Endothelial cell (in vitro differentiated cells): ENCODE data around the gene ATCAY. TPM values are rescaled to one million over a fixed set of nuclear protein-coding genes. Genes with fewer than 3 reads are reported as not detected.
"Not testable (repeated sequence)": the region's sequence is repeated elsewhere in the genome, so short reads cannot be mapped to it uniquely, and the experiment has no call there.

Experiments
- DNase-seq: peaks from one replicate; pipeline ENCODE4 v3.0.0; 2021; ENCODE audit warnings: low spot score
- H3K27ac Mint-ChIP-seq: one replicate; pipeline ENCODE4 v1.8.0; 2021; ENCODE audit warnings: mixed read lengths, inconsistent platforms; ENCODE audit not compliant: unreplicated experiment
- H3K27me3 Mint-ChIP-seq: one replicate; pipeline ENCODE4 v1.8.0; 2021; ENCODE audit warnings: mild to moderate bottlenecking, moderate library complexity, mixed read lengths, inconsistent platforms; ENCODE audit not compliant: unreplicated experiment
- H3K36me3 Mint-ChIP-seq: one replicate; pipeline ENCODE4 v1.8.0; 2021; ENCODE audit warnings: mild to moderate bottlenecking, low read depth, mixed read lengths, inconsistent platforms; ENCODE audit not compliant: unreplicated experiment
- H3K4me1 Mint-ChIP-seq: one replicate; pipeline ENCODE4 v1.8.0; 2021; ENCODE audit warnings: mild to moderate bottlenecking, mixed read lengths, inconsistent platforms; ENCODE audit not compliant: unreplicated experiment
- H3K4me3 Mint-ChIP-seq: one replicate; pipeline ENCODE4 v1.8.0; 2021; ENCODE audit warnings: mild to moderate bottlenecking, mixed read lengths, inconsistent platforms; ENCODE audit not compliant: unreplicated experiment
- H3K9me3 Mint-ChIP-seq: one replicate; pipeline ENCODE4 v1.8.0; 2021; ENCODE audit warnings: mixed read lengths, inconsistent platforms; ENCODE audit not compliant: unreplicated experiment
- total RNA-seq: library from RNA; stranded (reverse); fragmentation: NEBNext Ultra II Directional; extraction: Animal tissue kit (Norgen Biotek cat#: 25700); gene quantifications from one replicate; pipeline ENCODE4 v1.2.1, GENCODE V29; 2021; ENCODE audit not compliant: unreplicated experiment
- TF ChIP-seq, protein P1 (sequence below): fragments of 200-600 bp; sonication (generic); IDR thresholded peaks from one replicate; pipeline ENCODE4 v1.5.0; 2021; ENCODE audit warnings: antibody characterized with exemption; ENCODE audit not compliant: unreplicated experiment

ATCAY gene
- total RNA-seq, 1 donor from 2014 or later = 0.67 TPM

GRCh38 chr19:3963458-3964255 is 83.2 kb downstream of the ATCAY start:
- peaks cover 18% of the 10 kb centered on the region for H3K4me1 Mint-ChIP-seq
- H3K27ac Mint-ChIP-seq = no peak overlapping the region
- no peak for DNase-seq
- H3K4me3 Mint-ChIP-seq = no peak overlapping the region
- TF ChIP-seq, protein P1, sequence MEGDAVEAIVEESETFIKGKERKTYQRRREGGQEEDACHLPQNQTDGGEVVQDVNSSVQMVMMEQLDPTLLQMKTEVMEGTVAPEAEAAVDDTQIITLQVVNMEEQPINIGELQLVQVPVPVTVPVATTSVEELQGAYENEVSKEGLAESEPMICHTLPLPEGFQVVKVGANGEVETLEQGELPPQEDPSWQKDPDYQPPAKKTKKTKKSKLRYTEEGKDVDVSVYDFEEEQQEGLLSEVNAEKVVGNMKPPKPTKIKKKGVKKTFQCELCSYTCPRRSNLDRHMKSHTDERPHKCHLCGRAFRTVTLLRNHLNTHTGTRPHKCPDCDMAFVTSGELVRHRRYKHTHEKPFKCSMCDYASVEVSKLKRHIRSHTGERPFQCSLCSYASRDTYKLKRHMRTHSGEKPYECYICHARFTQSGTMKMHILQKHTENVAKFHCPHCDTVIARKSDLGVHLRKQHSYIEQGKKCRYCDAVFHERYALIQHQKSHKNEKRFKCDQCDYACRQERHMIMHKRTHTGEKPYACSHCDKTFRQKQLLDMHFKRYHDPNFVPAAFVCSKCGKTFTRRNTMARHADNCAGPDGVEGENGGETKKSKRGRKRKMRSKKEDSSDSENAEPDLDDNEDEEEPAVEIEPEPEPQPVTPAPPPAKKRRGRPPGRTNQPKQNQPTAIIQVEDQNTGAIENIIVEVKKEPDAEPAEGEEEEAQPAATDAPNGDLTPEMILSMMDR = no peak
- H3K36me3 Mint-ChIP-seq = peaks cover 28% of the 10 kb centered on the region
- H3K27me3 Mint-ChIP-seq = peaks cover 11% of the 10 kb centered on the region
- no peaks in the 10 kb centered on the region for H3K9me3 Mint-ChIP-seq

DNA sequence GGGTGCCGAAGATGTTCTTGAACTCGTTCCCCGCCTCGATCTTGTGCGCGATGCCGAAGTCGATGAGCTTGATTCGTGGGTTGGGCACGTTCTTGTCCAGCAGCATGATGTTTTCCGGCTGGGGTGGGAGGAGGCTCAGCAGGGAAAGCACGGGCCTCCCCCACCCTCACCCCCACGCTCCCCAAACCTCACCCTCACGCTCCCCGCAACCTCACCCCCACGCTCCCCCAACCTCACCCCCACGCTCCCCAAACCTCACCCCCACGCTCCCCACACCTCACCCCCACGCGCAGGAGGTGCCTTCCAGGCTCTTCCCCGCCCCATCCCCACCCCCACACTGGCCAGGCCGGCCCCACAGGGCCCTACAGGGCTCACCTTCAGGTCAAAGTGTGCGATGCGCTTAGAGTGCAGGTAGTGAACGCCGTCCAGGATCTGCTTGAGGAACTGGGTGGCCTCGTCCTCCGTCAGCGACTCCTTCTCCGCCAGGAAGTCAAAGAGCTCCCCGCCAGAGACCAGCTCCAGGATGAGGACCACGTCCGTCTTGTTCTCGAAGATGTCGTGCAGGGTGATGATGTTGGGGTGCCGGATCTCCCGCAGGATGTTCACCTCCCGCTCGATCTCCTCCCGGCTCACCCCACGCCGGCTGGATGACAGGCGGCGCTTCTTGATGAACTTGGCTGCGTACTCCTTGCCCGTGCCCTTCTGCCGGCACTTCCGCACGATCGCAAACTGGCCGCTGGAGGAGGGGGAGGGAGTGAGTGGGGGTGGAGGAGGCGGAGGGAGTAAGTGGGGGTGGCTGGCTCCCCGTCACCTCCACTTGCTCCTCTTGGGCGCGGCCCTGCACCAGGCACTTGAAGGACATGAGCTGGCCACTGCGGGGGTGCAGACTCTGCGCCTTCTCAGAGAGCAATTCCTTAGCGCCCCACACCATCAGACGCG is 84.0 kb downstream of the ATCAY start:
- Mint-ChIP-seq H3K4me1 (peaks cover 21% of the 10 kb centered on the region), H3K36me3 (peaks cover 36% of the 10 kb centered on the region), H3K27me3 (peaks cover 14% of the 10 kb centered on the region), H3K27ac (peak overlapping the region; percentile 42), H3K9me3 (no peaks in the 10 kb centered on the region), H3K4me3 (no peak overlapping the region)
- no peak for DNase-seq
- TF ChIP-seq, protein P1 = no peak

DNA sequence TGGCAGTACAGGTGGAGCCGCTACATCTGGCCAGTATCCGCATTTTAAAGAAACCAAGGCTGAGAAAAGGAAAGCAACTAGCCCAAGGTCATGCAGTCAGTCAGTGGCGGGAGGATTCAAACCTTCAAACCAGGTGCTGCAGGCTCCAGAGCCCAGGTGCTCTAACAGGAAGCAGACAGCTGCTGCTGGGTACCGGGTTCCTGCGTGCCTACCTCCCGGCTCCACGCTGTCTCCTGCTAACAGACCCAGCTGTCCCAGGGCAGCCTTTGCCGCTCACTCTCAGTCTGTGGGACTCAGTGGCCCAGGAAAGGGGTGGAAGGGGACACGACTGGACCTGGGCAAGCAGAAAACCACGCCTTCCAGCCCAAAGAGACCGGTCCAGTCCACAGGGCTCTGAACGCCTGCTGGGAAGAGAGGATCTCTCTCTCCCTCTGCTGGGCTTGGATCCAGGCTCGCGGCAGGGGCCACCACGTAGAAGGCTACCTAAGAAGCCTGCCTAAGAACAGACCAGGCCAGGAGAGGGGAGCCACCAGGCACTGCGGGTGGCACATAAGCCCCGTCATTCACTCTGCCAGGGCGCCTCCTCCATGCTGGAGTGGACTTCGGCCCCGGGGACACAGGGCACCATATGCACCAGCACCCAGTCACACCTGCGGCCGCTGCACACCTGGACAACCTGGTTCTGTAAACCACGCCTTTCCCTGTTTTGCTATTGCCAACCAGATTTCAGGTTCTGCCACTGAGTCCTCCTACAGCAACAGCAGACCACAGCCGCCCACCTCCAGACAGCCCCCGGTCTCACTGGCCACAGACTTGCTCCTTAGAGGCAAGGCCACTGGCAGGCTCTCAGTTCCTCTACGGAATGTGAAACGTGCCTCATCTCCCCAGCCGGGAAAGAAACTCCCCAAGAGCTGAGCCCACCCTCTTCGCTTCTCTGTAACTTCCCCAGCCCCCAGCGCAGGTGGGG is 85.8 kb downstream of the ATCAY start:
- no peak for DNase-seq
- Mint-ChIP-seq H3K9me3 (no peaks in the 10 kb centered on the region), H3K27me3 (peaks cover 22% of the 10 kb centered on the region), H3K36me3 (peaks cover 39% of the 10 kb centered on the region), H3K4me1 (peaks cover 30% of the 10 kb centered on the region), H3K4me3 (peak overlapping the region; percentile 78), H3K27ac (peak overlapping the region; percentile 93)
- TF ChIP-seq, protein P1 = no peak

DNA sequence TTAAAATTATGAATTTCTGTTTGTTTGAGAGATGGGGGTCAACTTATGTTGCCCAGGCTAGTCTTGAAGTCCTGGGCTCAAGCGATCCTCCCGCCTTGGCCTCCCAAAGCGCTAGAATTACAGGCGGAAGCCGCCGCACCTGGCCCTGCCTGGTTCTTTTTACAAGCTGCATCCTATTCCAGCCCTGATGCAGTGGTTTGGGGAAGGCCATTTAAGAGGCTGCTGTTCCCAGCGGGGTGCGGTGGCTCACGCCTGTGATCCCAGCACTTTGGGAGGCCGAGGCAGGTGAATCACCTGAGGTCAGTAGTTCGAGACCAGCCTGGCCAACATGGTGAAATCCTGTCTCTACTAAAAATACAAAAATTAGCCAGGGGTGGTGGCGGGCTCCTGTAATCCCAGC is 87.5 kb downstream of the ATCAY start:
- Mint-ChIP-seq H3K4me3 (peak overlapping the region; percentile 97), H3K27me3 (peaks cover 20% of the 10 kb centered on the region), H3K4me1 (peaks cover 30% of the 10 kb centered on the region), H3K36me3 (peaks cover 36% of the 10 kb centered on the region), H3K27ac (peak overlapping the region; percentile 98)
- H3K9me3 Mint-ChIP-seq, DNase-seq: not testable (repeated sequence)
